Muscle layer of colon (tissue), 2 donors: ENCODE results near the gene TBC1D7.

Experiments
- H3K27ac ChIP-seq: one replicate; pipeline ENCODE4 v1.7.0; 2013; ENCODE audit warnings: low read depth, mild to moderate bottlenecking, low read length, moderate library complexity
- H3K27me3 ChIP-seq, 2 donors: one replicate each; pipeline ENCODE4 v1.7.0; 2013; ENCODE audit warnings: low read length in 2 of 2, mild to moderate bottlenecking in 2 of 2; ENCODE audit not compliant: insufficient read depth in 2 of 2, control insufficient read depth in 1 of 2
- H3K36me3 ChIP-seq: one replicate; pipeline ENCODE4 v1.7.0; 2013; ENCODE audit warnings: mild to moderate bottlenecking, low read length; ENCODE audit not compliant: insufficient read depth
- H3K4me1 ChIP-seq: one replicate; pipeline ENCODE4 v1.7.0; 2013; ENCODE audit warnings: mild to moderate bottlenecking, low read length; ENCODE audit not compliant: insufficient read depth
- H3K4me3 ChIP-seq, 2 donors: one replicate each; pipeline ENCODE4 v1.7.0; 2013; ENCODE audit warnings: low read length in 2 of 2, low read depth in 1 of 2, mild to moderate bottlenecking in 1 of 2, moderate library complexity in 1 of 2
- H3K9ac ChIP-seq: one replicate; pipeline ENCODE4 v1.7.0; 2013; ENCODE audit warnings: low read length
- H3K9me3 ChIP-seq: one replicate; pipeline ENCODE4 v1.7.0; 2013; ENCODE audit warnings: mild to moderate bottlenecking, low read length
- donor health status: abdominal sarcoma.
- donor health status: Adenocarcinoma of cecum.

The TBC1D7 gene

DNA sequence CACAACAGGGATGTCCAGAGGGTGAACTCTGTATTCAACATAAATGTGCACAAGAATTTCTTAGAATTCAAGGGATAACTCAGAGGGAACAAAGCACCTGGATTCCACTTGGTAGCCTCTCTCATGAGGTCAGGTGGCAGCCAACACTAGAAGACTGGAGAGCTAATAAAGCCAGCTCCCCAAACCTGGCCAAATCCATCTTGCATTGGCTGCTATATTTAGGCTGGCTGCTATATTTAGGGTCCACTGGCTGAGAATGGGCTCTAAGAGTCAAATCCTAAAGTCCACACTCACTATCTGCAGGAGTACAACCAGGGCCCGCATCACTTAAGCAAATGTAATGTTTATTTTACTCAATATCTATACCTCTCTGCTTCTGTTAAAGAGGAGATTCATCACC lies 20.0 kb downstream of the TBC1D7 start:
- no peaks in the 10 kb centered on the region for H3K9me3 ChIP-seq
- peaks cover 8% of the 10 kb centered on the region for H3K4me1 ChIP-seq
- H3K9ac ChIP-seq, result no peak overlapping the region
- peaks cover 14% of the 10 kb centered on the region for H3K36me3 ChIP-seq
- no peak overlapping the region for H3K4me3 ChIP-seq
- no peak overlapping the region for H3K27ac ChIP-seq
- H3K27me3 ChIP-seq, result no peaks in the 10 kb centered on the region

- Histone ChIP-seq H3K4me1 (peaks cover 8% of the 10 kb centered on the region), H3K36me3 (peaks cover 14% of the 10 kb centered on the region), H3K9me3 (no peaks in the 10 kb centered on the region), H3K27ac (no peak overlapping the region), H3K9ac (no peak overlapping the region), H3K4me3 (no peak overlapping the region), H3K27me3 (no peaks in the 10 kb centered on the region)
Measured at GRCh38 chr6:13307508-13307995, 20.8 kb downstream of the TBC1D7 start.

GRCh38 chr6:13305791-13306190 lies 22.5 kb downstream of the TBC1D7 start:
- Histone ChIP-seq H3K9ac (no peak overlapping the region), H3K4me3 (no peak overlapping the region), H3K9me3 (no peaks in the 10 kb centered on the region), H3K27me3 (no peaks in the 10 kb centered on the region), H3K27ac (no peak overlapping the region), H3K4me1 (peaks cover 8% of the 10 kb centered on the region), H3K36me3 (peaks cover 25% of the 10 kb centered on the region)

GRCh38 chr6:13305288-13305687 lies 23.0 kb downstream of the TBC1D7 start:
- peaks cover 8% of the 10 kb centered on the region for H3K4me1 ChIP-seq
- H3K9ac ChIP-seq, result no peak overlapping the region
- no peak overlapping the region for H3K27ac ChIP-seq
- peaks cover 25% of the 10 kb centered on the region for H3K36me3 ChIP-seq
- H3K27me3 ChIP-seq, result no peaks in the 10 kb centered on the region
- H3K9me3 ChIP-seq, result no peaks in the 10 kb centered on the region
- no peak overlapping the region for H3K4me3 ChIP-seq

GRCh38 chr6:13304580-13305260 lies 23.6 kb downstream of the TBC1D7 start:
- no peaks in the 10 kb centered on the region for H3K27me3 ChIP-seq
- H3K9ac ChIP-seq, result no peak overlapping the region
- H3K27ac ChIP-seq, result no peak overlapping the region
- peaks cover 25% of the 10 kb centered on the region for H3K36me3 ChIP-seq
- H3K4me3 ChIP-seq, result no peak overlapping the region
- peaks cover 8% of the 10 kb centered on the region for H3K4me1 ChIP-seq
- H3K9me3 ChIP-seq, result no peaks in the 10 kb centered on the region

- peaks cover 8% of the 10 kb centered on the region for H3K4me1 ChIP-seq
- H3K4me3 ChIP-seq, result no peak overlapping the region
- peaks cover 25% of the 10 kb centered on the region for H3K36me3 ChIP-seq
- no peak overlapping the region for H3K27ac ChIP-seq
- no peaks in the 10 kb centered on the region for H3K27me3 ChIP-seq
- H3K9me3 ChIP-seq, result no peaks in the 10 kb centered on the region
- no peak overlapping the region for H3K9ac ChIP-seq
Measured at GRCh38 chr6:13304101-13304500, 24.2 kb downstream of the TBC1D7 start.

- no peaks in the 10 kb centered on the region for H3K9me3 ChIP-seq
- no peak overlapping the region for H3K9ac ChIP-seq
- no peaks in the 10 kb centered on the region for H3K27me3 ChIP-seq
- peak overlapping the region; percentile 53 for H3K27ac ChIP-seq
- H3K4me1 ChIP-seq, result peaks cover 8% of the 10 kb centered on the region
- H3K4me3 ChIP-seq, result no peak overlapping the region
- peaks cover 25% of the 10 kb centered on the region for H3K36me3 ChIP-seq
Measured at GRCh38 chr6:13303668-13304017, 24.7 kb downstream of the TBC1D7 start.

DNA sequence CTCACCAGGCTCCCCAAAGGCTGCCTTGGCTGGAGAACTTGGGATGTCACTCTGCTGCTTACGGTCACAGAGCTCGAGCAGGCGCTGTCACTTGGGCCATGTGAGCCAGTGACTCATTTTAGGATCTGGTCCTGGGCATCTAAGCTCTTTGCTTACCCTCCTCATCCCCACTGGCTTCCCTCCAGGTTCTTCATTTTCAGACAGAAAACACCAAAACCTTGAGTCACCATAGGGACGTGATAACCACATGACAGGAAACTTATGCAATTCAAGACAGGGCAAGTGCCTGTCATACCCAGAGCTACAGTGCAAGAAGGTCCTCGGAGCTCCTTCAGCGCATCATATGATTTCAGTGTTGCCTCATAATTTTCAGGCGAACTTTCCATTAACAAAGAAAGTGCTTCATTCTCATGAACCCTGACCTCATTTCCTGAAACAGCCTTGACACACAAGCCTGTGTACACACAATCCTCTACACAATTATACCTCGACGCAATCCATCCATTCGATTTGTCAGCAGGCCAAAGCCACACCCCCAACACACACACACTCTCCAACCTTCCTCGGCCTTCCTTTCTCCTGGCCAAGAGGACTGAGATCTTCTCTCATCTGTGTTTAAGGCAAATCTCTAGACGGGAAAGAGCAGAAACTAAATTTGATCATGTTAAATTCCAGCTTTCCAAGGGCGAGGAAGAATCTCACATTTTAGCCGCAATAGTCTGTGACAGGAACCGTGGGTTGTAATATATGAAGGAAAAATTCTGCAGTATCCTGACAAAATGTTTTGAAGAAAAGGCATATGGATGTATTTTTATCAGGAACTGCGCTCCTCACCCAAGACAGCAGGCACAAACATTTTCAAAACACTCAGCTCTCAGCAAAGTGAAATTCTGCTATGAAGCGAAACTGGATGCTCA lies 25.3 kb downstream of the TBC1D7 start:
- H3K9me3 ChIP-seq, result no peaks in the 10 kb centered on the region
- H3K9ac ChIP-seq, result no peak overlapping the region
- peaks cover 25% of the 10 kb centered on the region for H3K36me3 ChIP-seq
- H3K27me3 ChIP-seq, result no peaks in the 10 kb centered on the region
- H3K4me1 ChIP-seq, result peaks cover 8% of the 10 kb centered on the region
- H3K27ac ChIP-seq, result peak overlapping the region; percentile 53
- H3K4me3 ChIP-seq, result no peak overlapping the region

GRCh38 chr6:13302291-13302690 lies 26.0 kb downstream of the TBC1D7 start:
- Histone ChIP-seq H3K9me3 (no peaks in the 10 kb centered on the region), H3K36me3 (peaks cover 25% of the 10 kb centered on the region), H3K27me3 (no peaks in the 10 kb centered on the region), H3K4me3 (no peak overlapping the region), H3K4me1 (peaks cover 8% of the 10 kb centered on the region), H3K9ac (no peak overlapping the region), H3K27ac (peak overlapping the region; percentile 61)

DNA sequence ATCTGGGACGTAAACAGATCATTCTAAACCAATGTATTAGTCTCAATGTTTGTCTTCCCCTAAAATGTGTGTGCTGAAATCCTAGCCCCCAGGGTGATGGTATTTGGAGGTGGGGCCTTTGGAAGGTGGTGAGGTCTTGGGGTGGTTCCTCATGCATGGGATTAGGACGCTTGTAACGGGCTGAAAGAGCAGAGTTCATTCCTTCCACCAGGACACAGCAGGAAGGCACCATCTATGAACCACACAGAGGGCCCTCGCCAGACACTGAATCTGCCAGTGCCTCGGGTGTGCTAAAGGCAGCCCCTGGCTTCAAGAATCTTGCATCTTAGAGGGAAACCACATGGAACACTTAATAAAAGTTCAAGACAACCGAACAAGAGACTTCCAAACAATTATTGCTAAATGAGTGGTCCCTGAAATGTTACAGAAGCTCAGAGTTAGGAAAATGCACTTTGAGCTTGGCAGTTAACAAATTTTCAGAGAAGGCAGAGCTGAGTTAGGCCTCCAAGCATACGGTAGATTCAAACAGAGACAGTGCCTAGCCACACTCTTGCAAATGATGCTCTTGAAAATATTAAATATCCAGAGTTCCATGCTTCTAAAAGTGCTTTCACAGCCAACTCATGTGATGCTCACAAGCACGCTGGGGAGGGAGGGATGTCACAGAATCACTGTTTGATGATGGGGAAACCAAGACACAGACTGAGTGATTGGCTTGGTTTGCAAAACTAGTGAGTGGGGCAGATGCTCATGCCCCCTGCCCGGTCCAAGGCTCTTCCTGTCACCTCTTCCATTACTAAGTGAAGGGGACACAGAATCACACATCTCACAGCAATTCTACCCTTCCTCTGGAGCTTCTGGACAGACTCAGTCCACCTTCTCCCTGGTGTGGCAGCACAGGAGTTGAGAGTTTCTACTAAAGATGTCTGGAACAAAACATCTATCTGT lies 27.4 kb downstream of the TBC1D7 start:
- Histone ChIP-seq H3K27me3 (no peaks in the 10 kb centered on the region), H3K27ac (no peak overlapping the region), H3K4me1 (peaks cover 8% of the 10 kb centered on the region), H3K9ac (no peak overlapping the region), H3K9me3 (no peaks in the 10 kb centered on the region), H3K36me3 (peaks cover 19% of the 10 kb centered on the region), H3K4me3 (no peak overlapping the region)

GRCh38 chr6:13299918-13300317 lies 28.4 kb downstream of the TBC1D7 start:
- Histone ChIP-seq H3K27ac (no peak overlapping the region), H3K36me3 (peaks cover 21% of the 10 kb centered on the region), H3K9me3 (no peaks in the 10 kb centered on the region), H3K9ac (no peak overlapping the region), H3K27me3 (no peaks in the 10 kb centered on the region), H3K4me1 (peaks cover 8% of the 10 kb centered on the region), H3K4me3 (no peak overlapping the region)
